H1 (cell line): ENCODE results near the gene TSPAN9. TPM values are rescaled to one million over a fixed set of nuclear protein-coding genes. Genes with fewer than 3 reads are reported as not detected.

Experiments
- CEBPB ChIP-seq: IDR thresholded peaks from 2 replicates; pipeline ENCODE4 v1.6.1; 2012; ENCODE audit warnings: low read depth, low read length
- CREB1 ChIP-seq: IDR thresholded peaks from 2 replicates; pipeline ENCODE4 v1.6.1; 2012; ENCODE audit warnings: inconsistent platforms
- GTF2F1 ChIP-seq: IDR thresholded peaks from 2 replicates; pipeline ENCODE4 v1.6.1; 2012; ENCODE audit warnings: low read depth, low read length, improper control_type of control experiment, borderline replicate concordance
- JUN ChIP-seq: IDR thresholded peaks from 2 replicates; pipeline ENCODE4 v1.6.1; 2011; ENCODE audit warnings: low read depth, mild to moderate bottlenecking, improper control_type of control experiment, low read length
- NANOG ChIP-seq: IDR thresholded peaks from 2 replicates; pipeline ENCODE4 v1.6.1; 2011; ENCODE audit warnings: low read length, low read depth, mild to moderate bottlenecking, inconsistent platforms; ENCODE audit not compliant: insufficient read depth, poor library complexity, severe bottlenecking
- PHF8 ChIP-seq: fragments of 200-600 bp; sonication (generic); conservative IDR thresholded peaks from 2 replicates; pipeline ENCODE4 v1.7.1; 2012; ENCODE audit warnings: low read depth, mild to moderate bottlenecking, inconsistent platforms, low read length, moderate library complexity
- RAD21 ChIP-seq, 2 experiments: IDR thresholded peaks in 1 of 2; conservative IDR thresholded peaks in 1 of 2; 2 replicates each; pipeline ENCODE4 v1.6.1; 2011; ENCODE audit warnings: low read depth in 2 of 2, low read length in 2 of 2, improper control_type of control experiment in 1 of 2, inconsistent platforms in 1 of 2, mild to moderate bottlenecking in 1 of 2, moderate library complexity in 1 of 2
- SP4 ChIP-seq: IDR thresholded peaks from 2 replicates; pipeline ENCODE4 v1.6.1; 2012; ENCODE audit warnings: low read length, inconsistent platforms
- TAF7 ChIP-seq: optimal IDR thresholded peaks from 2 replicates; pipeline ENCODE3; 2011; ENCODE audit warnings: low read depth, mild to moderate bottlenecking, inconsistent platforms, low read length, moderate library complexity, borderline replicate concordance
- TBP ChIP-seq: IDR thresholded peaks from 2 replicates; pipeline ENCODE4 v1.6.1; 2011; ENCODE audit warnings: low read depth, low read length, improper control_type of control experiment
- polyA plus RNA-seq, 7 experiments: library from polyadenylated mRNA; depleted of rRNA in 3 of 7; stranded (reverse) in 5 of 7; unstranded in 2 of 7; fragments of >200 nt in 5 of 7; fragments of 200-250 nt in 2 of 7; gene quantifications; 1 replicate in 5 of 7; 2 replicates in 1 of 7; 4 replicates in 1 of 7; pipeline versions ENCODE4 v1.2.1 to v1.2.3, GENCODE V29; 2011 to 2013; ENCODE audit warnings: missing spikeins in 2 of 7, mixed read lengths in 2 of 7
- total RNA-seq: library from RNA; stranded (reverse); fragmentation: NEBNext Ultra II Directional; extraction: Animal tissue kit (Norgen Biotek cat#: 25700); gene quantifications from 2 replicates; pipeline ENCODE4 v1.2.1, GENCODE V29; 2021
- TF ChIP-seq, protein P1 (sequence below): fragments of 300-600 bp; sonication (generic); IDR thresholded peaks from 2 replicates; pipeline ENCODE4 v1.7.1; 2012; ENCODE audit warnings: low read length, moderate library complexity, mild to moderate bottlenecking, inconsistent platforms; ENCODE audit not compliant: insufficient replicate concordance

TSPAN9 gene
- total and polyA plus RNA-seq, 2 of the 8 experiments (the other 6 are each of a cell fraction or from before 2014, with no cell fraction given) = 11.5 to 29.1 TPM

- TF ChIP-seq, protein P1, sequence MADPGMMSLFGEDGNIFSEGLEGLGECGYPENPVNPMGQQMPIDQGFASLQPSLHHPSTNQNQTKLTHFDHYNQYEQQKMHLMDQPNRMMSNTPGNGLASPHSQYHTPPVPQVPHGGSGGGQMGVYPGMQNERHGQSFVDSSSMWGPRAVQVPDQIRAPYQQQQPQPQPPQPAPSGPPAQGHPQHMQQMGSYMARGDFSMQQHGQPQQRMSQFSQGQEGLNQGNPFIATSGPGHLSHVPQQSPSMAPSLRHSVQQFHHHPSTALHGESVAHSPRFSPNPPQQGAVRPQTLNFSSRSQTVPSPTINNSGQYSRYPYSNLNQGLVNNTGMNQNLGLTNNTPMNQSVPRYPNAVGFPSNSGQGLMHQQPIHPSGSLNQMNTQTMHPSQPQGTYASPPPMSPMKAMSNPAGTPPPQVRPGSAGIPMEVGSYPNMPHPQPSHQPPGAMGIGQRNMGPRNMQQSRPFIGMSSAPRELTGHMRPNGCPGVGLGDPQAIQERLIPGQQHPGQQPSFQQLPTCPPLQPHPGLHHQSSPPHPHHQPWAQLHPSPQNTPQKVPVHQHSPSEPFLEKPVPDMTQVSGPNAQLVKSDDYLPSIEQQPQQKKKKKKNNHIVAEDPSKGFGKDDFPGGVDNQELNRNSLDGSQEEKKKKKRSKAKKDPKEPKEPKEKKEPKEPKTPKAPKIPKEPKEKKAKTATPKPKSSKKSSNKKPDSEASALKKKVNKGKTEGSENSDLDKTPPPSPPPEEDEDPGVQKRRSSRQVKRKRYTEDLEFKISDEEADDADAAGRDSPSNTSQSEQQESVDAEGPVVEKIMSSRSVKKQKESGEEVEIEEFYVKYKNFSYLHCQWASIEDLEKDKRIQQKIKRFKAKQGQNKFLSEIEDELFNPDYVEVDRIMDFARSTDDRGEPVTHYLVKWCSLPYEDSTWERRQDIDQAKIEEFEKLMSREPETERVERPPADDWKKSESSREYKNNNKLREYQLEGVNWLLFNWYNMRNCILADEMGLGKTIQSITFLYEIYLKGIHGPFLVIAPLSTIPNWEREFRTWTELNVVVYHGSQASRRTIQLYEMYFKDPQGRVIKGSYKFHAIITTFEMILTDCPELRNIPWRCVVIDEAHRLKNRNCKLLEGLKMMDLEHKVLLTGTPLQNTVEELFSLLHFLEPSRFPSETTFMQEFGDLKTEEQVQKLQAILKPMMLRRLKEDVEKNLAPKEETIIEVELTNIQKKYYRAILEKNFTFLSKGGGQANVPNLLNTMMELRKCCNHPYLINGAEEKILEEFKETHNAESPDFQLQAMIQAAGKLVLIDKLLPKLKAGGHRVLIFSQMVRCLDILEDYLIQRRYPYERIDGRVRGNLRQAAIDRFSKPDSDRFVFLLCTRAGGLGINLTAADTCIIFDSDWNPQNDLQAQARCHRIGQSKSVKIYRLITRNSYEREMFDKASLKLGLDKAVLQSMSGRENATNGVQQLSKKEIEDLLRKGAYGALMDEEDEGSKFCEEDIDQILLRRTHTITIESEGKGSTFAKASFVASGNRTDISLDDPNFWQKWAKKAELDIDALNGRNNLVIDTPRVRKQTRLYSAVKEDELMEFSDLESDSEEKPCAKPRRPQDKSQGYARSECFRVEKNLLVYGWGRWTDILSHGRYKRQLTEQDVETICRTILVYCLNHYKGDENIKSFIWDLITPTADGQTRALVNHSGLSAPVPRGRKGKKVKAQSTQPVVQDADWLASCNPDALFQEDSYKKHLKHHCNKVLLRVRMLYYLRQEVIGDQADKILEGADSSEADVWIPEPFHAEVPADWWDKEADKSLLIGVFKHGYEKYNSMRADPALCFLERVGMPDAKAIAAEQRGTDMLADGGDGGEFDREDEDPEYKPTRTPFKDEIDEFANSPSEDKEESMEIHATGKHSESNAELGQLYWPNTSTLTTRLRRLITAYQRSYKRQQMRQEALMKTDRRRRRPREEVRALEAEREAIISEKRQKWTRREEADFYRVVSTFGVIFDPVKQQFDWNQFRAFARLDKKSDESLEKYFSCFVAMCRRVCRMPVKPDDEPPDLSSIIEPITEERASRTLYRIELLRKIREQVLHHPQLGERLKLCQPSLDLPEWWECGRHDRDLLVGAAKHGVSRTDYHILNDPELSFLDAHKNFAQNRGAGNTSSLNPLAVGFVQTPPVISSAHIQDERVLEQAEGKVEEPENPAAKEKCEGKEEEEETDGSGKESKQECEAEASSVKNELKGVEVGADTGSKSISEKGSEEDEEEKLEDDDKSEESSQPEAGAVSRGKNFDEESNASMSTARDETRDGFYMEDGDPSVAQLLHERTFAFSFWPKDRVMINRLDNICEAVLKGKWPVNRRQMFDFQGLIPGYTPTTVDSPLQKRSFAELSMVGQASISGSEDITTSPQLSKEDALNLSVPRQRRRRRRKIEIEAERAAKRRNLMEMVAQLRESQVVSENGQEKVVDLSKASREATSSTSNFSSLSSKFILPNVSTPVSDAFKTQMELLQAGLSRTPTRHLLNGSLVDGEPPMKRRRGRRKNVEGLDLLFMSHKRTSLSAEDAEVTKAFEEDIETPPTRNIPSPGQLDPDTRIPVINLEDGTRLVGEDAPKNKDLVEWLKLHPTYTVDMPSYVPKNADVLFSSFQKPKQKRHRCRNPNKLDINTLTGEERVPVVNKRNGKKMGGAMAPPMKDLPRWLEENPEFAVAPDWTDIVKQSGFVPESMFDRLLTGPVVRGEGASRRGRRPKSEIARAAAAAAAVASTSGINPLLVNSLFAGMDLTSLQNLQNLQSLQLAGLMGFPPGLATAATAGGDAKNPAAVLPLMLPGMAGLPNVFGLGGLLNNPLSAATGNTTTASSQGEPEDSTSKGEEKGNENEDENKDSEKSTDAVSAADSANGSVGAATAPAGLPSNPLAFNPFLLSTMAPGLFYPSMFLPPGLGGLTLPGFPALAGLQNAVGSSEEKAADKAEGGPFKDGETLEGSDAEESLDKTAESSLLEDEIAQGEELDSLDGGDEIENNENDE = no peak
- TF ChIP-seq TAF7 (no peak), GTF2F1 (no peak), CEBPB (no peak), CREB1 (no peak), PHF8 (no peak), JUN (no peak), SP4 (no peak), RAD21 (IDR thresholded peaks at IDR 0.05 in 1 of 2, conservative IDR thresholded peaks at IDR 0.05 in 1 of 2; ENCODE audit: low read depth in 2 of 2, low read length in 2 of 2) (no peak), TBP (no peak), NANOG (no peak)
Measured at GRCh38 chr12:3129301-3130056, 52.3 kb downstream of the TSPAN9 start (continued).
